Hematopoietic multipotent progenitor cell (in vitro differentiated cells): ENCODE data around the gene RPP40. TPM values are rescaled to one million over a fixed set of nuclear protein-coding genes. Genes with fewer than 3 reads are reported as not detected.

Experiments used
- DNase-seq, 3 donors: peaks; one replicate each; pipeline ENCODE4 v3.0.0-alpha.2; 2011 to 2015; ENCODE audit warnings: low read depth in 2 of 3, low spot score in 2 of 3
- total RNA-seq: library from RNA; depleted of rRNA; stranded (reverse); fragments of >200 nt; gene quantifications from one replicate; pipeline ENCODE4 v1.2.3, GENCODE V29; 2012

RPP40 gene
- total RNA-seq, 1 donor = 5.9 TPM

DNA sequence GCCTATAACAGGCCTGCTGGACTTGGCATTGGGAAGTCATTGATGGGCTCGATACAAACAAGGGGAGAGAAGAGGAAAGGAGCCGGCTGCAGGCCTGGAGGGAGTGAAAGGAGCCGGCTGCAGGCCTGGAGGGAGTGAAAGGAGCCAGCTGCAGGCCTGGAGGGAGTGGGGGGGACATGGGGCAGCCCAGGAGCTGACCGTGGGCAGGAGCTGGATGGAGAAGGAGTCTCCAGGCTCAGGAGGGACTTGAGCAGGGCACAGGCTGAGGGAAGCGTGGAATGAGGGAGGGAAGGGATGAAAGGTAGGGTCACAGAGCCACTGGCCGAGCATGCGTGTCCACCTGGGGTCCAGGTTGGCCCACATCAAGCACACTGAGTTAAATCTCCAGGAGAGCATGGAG is 32.0 kb downstream of the RPP40 start:
- DNase-seq = no peak

DNA sequence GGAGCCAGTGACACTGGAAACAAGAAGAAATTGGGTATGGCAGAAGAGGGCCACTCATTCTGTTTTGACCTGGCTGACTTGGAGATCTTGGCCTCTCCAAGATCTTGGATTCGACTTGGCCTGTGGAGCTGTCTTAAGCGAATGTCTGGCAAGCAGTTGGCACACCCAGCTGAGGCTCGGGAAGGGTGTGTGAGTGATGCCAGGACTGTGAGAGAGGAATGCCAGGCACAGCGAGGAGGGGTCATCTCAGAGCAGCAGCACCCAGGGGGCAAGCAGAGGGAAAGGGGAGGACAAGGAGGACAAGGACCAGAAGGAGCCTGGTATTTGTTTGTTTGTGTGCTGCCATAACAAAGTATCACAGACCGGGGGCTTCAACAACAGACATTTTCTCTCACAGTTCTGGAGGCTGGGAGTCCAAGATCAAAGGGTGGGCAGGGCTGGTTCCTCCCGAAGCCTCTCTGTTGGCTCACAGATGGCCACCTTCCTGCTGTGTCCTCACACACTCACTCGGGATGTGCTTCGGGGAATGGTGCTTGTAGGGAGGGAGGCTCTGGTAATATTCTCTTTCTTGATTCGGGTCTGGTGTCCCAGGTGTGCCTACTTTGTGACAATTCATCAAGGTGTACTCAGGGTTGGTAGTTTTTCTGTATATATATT is 33.0 kb downstream of the RPP40 start:
- no peak for DNase-seq

- no peak for DNase-seq
Observed at GRCh38 chr6:4969609-4970285, 34.1 kb downstream of the RPP40 start.

GRCh38 chr6:4967301-4968030 is 36.4 kb downstream of the RPP40 start:
- no peak for DNase-seq

GRCh38 chr6:4965562-4966389 is 38.1 kb downstream of the RPP40 start:
- DNase-seq = no peak

DNA sequence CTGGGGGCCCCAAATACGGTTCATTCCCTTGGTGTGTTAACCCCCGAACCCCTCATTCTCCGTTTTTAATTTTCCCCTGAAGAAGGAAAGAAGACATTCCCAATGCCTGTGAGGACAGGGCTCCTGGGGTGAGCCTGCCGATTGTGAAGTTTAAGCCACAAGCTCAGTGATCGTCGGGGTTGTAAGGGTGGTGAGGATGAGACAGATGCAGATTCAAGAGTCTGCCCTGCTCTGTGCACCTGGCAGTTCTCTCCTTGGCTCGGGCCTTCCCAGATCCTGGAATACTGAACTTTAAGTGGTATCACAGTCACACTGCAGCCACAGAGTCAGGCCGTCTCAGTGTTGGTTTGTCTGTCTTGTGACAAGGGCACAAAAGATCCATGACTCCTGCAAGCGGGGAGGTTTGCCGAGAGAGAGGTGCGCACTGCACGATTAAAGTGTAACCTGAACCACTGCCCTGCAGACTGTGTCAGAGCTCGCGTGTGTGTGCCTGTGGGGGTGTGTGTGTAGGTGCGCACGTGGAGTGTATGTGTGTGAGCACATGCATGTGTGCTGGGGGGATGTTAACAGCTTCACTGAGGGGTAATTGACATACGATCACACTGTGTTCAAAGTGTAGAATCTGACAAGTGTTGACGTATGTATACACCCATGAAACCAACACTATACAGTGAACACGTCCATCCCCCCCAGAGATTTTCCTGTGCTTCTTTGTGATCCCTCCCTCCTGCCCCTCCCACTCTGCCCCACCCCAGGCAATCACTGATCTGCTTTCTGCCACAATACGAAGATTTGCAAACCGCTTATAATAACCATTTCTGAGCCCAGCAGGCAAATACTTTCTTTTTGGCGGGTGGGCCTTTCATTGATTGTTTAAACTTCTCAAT is 38.9 kb downstream of the RPP40 start:
- DNase-seq = no peak

- no peak for DNase-seq
Observed at GRCh38 chr6:4962905-4963304, 40.9 kb downstream of the RPP40 start.

DNA sequence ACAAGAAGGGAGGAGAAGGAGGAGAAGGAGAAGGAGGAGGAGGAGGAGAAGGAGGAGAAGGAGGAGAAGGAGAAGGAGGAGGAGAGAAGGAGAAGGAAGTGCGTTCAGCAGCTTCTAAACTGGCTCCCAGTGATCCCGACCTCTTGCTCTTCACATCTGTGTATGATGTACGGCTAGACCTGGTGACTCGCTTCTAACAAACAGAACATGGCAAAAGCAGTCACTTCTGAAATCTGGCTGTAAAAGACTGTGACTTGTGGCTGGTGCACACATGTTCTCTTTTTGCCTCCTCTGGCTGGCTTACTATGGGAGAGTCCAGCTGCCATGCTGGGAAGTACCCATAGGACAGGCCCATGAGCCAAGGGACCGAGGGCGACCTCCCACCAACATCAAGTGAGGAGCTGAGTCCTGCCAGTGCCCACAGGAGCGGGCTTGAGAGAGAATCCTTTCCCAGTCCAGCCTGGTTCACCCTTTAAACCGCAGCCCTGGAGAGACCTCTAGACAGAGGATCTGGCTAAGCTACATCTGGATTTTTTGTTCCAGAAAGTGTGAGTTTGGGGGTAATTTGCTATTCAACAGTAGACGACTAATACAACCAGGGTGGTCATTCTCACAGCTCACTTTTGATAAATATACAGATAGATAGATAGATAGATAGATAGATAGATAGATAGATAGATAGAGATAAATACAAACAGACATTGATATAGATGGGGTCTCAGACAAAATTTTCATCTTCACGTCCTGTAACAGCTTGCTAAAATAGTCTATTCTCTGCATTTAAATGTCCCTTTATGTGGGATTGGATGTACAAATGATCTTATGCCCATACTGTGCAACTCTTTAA is 42.3 kb downstream of the RPP40 start:
- DNase-seq = no peak

GRCh38 chr6:4958624-4959023 is 45.2 kb downstream of the RPP40 start:
- DNase-seq = no peak

GRCh38 chr6:4957521-4958231 is 46.2 kb downstream of the RPP40 start:
- no peak for DNase-seq

DNA sequence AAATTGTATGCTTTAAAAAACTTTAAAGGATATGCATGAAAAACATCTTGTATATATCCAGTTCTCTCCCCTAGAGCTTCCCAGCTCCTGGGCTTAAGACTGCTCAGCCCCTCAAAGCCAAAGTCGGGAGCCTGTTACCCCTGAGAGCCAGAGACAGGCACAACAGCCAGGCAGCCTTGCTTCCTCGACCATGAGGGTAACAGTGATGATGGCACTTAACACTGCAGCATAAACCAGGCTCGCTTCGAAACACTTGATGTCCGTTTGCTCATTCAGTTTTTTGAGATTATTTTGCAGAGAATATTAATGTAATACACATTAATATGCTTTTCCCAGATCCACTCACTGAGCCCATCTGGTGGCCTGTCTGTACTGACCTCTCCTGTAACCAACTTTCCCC is 47.2 kb downstream of the RPP40 start:
- no peak for DNase-seq

DNA sequence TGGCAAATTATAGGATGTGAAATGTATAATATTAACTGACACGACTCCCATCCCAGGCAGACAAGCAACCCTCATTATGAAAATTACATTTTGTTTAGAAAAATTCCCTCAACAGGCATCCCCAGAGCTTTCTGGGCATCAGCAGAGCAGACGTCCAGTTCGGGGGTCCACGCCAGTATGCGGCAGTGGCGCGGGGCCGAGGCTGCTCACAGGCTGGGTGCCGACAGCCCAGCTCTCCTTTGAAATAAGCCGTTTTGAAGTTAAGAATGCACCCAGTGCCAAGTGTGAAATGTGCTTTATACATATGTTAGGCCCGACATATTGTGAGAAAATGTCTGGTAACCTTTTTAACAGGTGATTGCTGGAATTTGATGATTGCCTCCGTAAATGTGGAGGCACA is 50.4 kb downstream of the RPP40 start:
- DNase-seq = no peak

GRCh38 chr6:4950836-4951533 is 52.9 kb downstream of the RPP40 start:
- no peak for DNase-seq

DNA sequence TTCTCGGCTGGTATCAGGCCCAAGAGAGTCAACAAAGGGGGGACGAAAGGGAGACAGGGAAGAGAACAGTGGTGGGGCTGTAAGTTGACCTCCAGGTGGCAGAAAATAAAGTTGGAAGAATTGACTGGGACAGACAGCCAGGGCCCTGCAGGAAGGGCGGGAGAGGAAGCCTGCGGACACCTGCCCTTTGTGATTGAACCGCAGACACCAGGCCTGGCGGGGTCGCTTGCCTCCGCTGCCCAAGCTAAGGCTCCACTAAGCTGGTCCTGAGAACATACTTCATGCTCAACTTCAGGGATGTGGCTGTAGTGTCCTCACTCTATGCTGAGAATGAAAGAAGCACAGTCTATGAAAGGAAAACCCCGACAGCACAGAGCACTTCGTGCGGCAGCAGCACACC is 53.8 kb downstream of the RPP40 start:
- no peak for DNase-seq

DNA sequence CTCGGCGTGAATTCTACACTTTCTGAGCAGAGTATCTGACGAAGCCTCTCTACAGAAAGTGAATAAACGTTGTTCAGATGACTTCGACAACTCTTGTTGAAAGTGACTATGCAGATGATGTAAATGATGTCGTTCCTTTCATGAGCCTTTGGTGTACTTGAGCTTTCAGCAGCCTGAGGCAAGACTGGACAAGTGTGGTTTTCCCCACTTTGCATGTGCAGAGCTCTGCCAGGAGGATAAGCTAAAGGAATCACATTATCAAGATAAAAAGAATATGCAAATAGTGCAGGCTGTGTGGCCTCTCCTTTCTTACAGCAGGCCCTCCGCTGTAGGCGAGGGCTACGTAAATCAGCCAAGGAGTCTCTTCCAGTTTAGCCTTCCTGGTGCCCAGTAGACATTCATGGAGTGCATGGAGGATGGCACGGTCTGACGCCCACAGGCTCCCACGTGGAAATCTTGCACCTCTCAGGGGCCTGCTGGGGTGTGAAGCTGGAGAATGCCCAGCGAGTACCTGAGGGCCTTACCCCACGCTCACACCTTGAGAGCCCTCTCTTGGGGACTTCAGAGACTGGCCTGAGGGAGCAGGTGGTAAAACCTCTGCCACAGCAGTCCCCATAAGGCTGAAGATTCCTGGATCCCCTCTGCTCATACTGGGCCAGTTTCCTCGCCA is 54.9 kb downstream of the RPP40 start:
- DNase-seq = no peak

GRCh38 chr6:4947716-4948115 is 56.1 kb downstream of the RPP40 start:
- DNase-seq = no peak

DNA sequence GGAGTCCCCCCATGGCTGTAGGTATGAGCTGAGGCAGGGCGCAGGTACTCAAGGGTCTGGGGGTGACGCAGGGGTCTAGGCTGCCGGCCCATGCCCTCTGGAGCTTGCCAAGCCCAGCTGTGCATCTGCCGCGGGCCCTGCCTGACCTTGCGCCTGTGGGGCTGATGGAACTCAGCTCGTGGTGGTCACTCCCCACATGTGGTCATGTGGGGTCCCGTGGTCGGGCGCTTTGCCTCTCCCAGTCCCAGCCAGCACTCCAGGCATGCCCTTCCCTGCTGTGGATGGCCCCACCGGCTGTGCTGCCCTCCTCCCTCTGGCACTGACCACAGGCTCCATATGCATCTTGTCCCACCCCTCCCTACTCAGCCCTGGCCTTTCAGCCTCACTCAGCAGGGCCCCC is 57.3 kb downstream of the RPP40 start:
- no peak for DNase-seq
